ENCODE data around the gene STPG4. TPM values are rescaled to one million over a fixed set of nuclear protein-coding genes. Genes with fewer than 3 reads are reported as not detected.

The STPG4 gene
- total and polyA plus RNA-seq, 2 of the 8 experiments (the other 6 are each of a cell fraction or from before 2014, with no cell fraction given) = 0.28 TPM; not detected in 1

GRCh38 chr2:47052847-47053246 is 102.3 kb downstream of the STPG4 start:
- Histone ChIP-seq H2AFZ (ENCODE audit: low read length) (no peak overlapping the region), H3K9ac (replicated peaks in 1 of 4; ENCODE audit: extremely low read depth in 1 of 4, low read depth in 3 of 4, low read length in 3 of 4) (no peak overlapping the region), H3K14ac (ENCODE audit: insufficient read length) (no peak overlapping the region), H2BK20ac (ENCODE audit: low read length) (no peak overlapping the region), H4K8ac (ENCODE audit: extremely low read depth, insufficient read depth, low read length) (no peak overlapping the region), H3K79me2 (ENCODE audit: control insufficient read depth in 1 of 2, insufficient read depth in 2 of 2, low read length in 2 of 2) (no peaks in the 10 kb centered on the region), H2BK12ac (ENCODE audit: low read depth, low read length) (no peak overlapping the region), H3K4me1 (replicated peaks in 1 of 4; ENCODE audit: control insufficient read depth in 3 of 4, insufficient read depth in 4 of 4, low read length in 3 of 4) (peaks cover 2 to 15% (median 10%) of the 10 kb centered on the region in 4 experiments), H2AK5ac (ENCODE audit: low read depth, low read length) (no peak overlapping the region), H3K36me3 (ENCODE audit: control insufficient read depth in 2 of 4, insufficient read depth in 4 of 4, low read length in 3 of 4) (peaks cover 0 to 3% (median 0%) of the 10 kb centered on the region in 4 experiments; a peak in 3 of 8 replicates), H3K56ac (replicated peaks; ENCODE audit: insufficient read length, low read depth, low read length) (no peak overlapping the region), H3K79me1 (ENCODE audit: low read depth, low read length) (no peaks in the 10 kb centered on the region), H3K18ac (ENCODE audit: extremely low read depth, low read length) (no peak overlapping the region), H2BK15ac (ENCODE audit: low read length) (no peak overlapping the region), H4K91ac (replicated peaks; ENCODE audit: insufficient read length, low read length) (no peak overlapping the region), H3K4ac (replicated peaks; ENCODE audit: insufficient read length, low read depth, low read length) (no peak overlapping the region), H3K23me2 (ENCODE audit: low read depth, low read length) (no peaks in the 10 kb centered on the region), H3K4me2 (ENCODE audit: insufficient read depth in 1 of 2, low read depth in 2 of 2, low read length in 2 of 2) (no peak overlapping the region), H3K27ac (ENCODE audit: low read depth, low read length) (no peak overlapping the region), H2BK5ac (ENCODE audit: low read depth, low read length) (no peak overlapping the region), H3K9me3 (ENCODE audit: insufficient read depth in 2 of 2, low read depth in 1 of 2, low read length in 1 of 2) (no peaks in the 10 kb centered on the region), H3K23ac (ENCODE audit: insufficient read length) (no peak overlapping the region), H3K4me3 (ENCODE audit: extremely low read depth in 1 of 4, insufficient read depth in 2 of 4, low read depth in 3 of 4, low read length in 4 of 4) (no peak overlapping the region), H3K27me3 (replicated peaks in 1 of 4; ENCODE audit: control insufficient read depth in 3 of 4, extremely low read depth in 1 of 4, insufficient read depth in 3 of 4, low read length in 3 of 4) (no peaks in the 10 kb centered on the region), H4K20me1 (replicated peaks in 1 of 2; ENCODE audit: control insufficient read depth in 1 of 2, insufficient read depth in 2 of 2, low read length in 2 of 2) (no peaks in the 10 kb centered on the region), H4K5ac (ENCODE audit: insufficient read length, low read depth, low read length) (no peak overlapping the region), H2BK120ac (replicated peaks; ENCODE audit: low read depth, low read length) (no peak overlapping the region)
- WGBS, 2 experiments (ENCODE audit: extremely low coverage in 1 of 2, insufficient coverage in 1 of 2, insufficient read length in 1 of 2, insufficient replicate concordance in 2 of 2, low coverage in 1 of 2, low lambda C conversion rate in 2 of 2, missing lambda C conversion rate in 1 of 2) = 97% methylated on average over 7 of the region's 7 CpGs; no CpG with 5 or more reads in 1 of the 2 experiments
- FAIRE-seq (no peak), DNase-seq (ENCODE audit: low read depth in 1 of 2, low spot score in 2 of 2) (no peak)
- CTCF ChIA-PET (ENCODE audit: partially characterized antibody) = interaction anchor here (0.6 to 1.4 kb wide), 3 partner anchors 35 to 270 kb away, joined by 4 read pairs; no protein-coding TSS in a partner anchor
- POLR2A ChIA-PET (ENCODE audit: partially characterized antibody) = interaction anchor here (1.4 kb wide), 1 partner anchor 15 kb away, joined by 5 read pairs; no protein-coding TSS in a partner anchor
- no peak for TF ChIP-seq CBX8 (IDR thresholded peaks at IDR 0.05; ENCODE audit: borderline replicate concordance, low read depth, low read length)
- TF ChIP-seq GABPA (IDR thresholded peaks at IDR 0.05; ENCODE audit: borderline replicate concordance, insufficient read depth, low read length) = no peak
- no peak for TF ChIP-seq SUZ12 (IDR thresholded peaks at IDR 0.05; ENCODE audit: low read length)
- TF ChIP-seq RFX5 (IDR thresholded peaks at IDR 0.05; ENCODE audit: borderline replicate concordance, low read depth, low read length) = no peak
- no peak for TF ChIP-seq TAF1 (IDR thresholded peaks at IDR 0.05; ENCODE audit: low read depth, low read length)
- no peak for TF ChIP-seq ATF2 (IDR thresholded peaks at IDR 0.05; ENCODE audit: low read length)
- TF ChIP-seq KDM1A (IDR thresholded peaks at IDR 0.05; ENCODE audit: borderline replicate concordance, low read length) = no peak

All from H1 (cell line).